GM18502 (cell line): ENCODE data around the gene OR8B2.
"Not testable (repeated sequence)": the region's sequence is repeated elsewhere in the genome, so short reads cannot be mapped to it uniquely, and the experiment has no call there.

Experiments used
- ATAC-seq: cut with Tn5 transposase; IDR thresholded peaks from one replicate; pipeline ENCODE4 v1.9.1; 2021; ENCODE audit warnings: mild to moderate bottlenecking; ENCODE audit not compliant: unreplicated experiment, poor library complexity

OR8B2 gene

GRCh38 chr11:124384399-124384798 is at the start of gene OR8B2:
Gene OR8B2 (minus strand): TSS chr11:124384499. CDS start chr11:124383343, 1,156 bp downstream.
- no peak for ATAC-seq

- ATAC-seq: no peak
Observed at GRCh38 chr11:124429599-124429998, 45.3 kb upstream of the OR8B2 start.

- no peak for ATAC-seq
Observed at GRCh38 chr11:124424384-124424921, 40.2 kb upstream of the OR8B2 start, which contains the start of gene OR8B4. Gene OR8B4 (minus strand): TSS chr11:124424871. CDS start chr11:124424871, 0 bp downstream.

- ATAC-seq: no peak
Observed at GRCh38 chr11:124421043-124421442, 36.7 kb upstream of the OR8B2 start.

- no peak for ATAC-seq
Observed at GRCh38 chr11:124415356-124415923, 31.1 kb upstream of the OR8B2 start.

GRCh38 chr11:124409906-124410305 is 25.6 kb upstream of the OR8B2 start:
- no peak for ATAC-seq

GRCh38 chr11:124405581-124405980 is 21.3 kb upstream of the OR8B2 start:
- ATAC-seq: no peak

- ATAC-seq: not testable (repeated sequence)
Observed at GRCh38 chr11:124403186-124403585, 18.9 kb upstream of the OR8B2 start.

- ATAC-seq: peak; percentile 93
Observed at GRCh38 chr11:124402326-124402922, 18.1 kb upstream of the OR8B2 start.

- no peak for ATAC-seq
Observed at GRCh38 chr11:124398924-124399323, 14.6 kb upstream of the OR8B2 start, which contains the start of gene OR8B3. Gene OR8B3 (minus strand): TSS chr11:124399024. CDS start chr11:124397351, 1,673 bp downstream.

GRCh38 chr11:124396847-124397246 is 12.5 kb upstream of the OR8B2 start:
- not testable (repeated sequence) for ATAC-seq

GRCh38 chr11:124394408-124394807 is 10.1 kb upstream of the OR8B2 start:
- no peak for ATAC-seq

- ATAC-seq: not testable (repeated sequence)
Observed at GRCh38 chr11:124382857-124383256, 1.4 kb downstream of the OR8B2 start.

GRCh38 chr11:124380585-124380984 is 3.7 kb downstream of the OR8B2 start:
- no peak for ATAC-seq

GRCh38 chr11:124376280-124376679 is 8.0 kb downstream of the OR8B2 start:
- ATAC-seq: no peak

- ATAC-seq: no peak
Observed at GRCh38 chr11:124359566-124359965, 24.7 kb downstream of the OR8B2 start.

- no peak for ATAC-seq
Observed at GRCh38 chr11:124346311-124346955, 37.9 kb downstream of the OR8B2 start.

GRCh38 chr11:124344346-124344745 is 40.0 kb downstream of the OR8B2 start:
- ATAC-seq: no peak

GRCh38 chr11:124340142-124340447 is 44.2 kb downstream of the OR8B2 start:
- ATAC-seq: no peak

GRCh38 chr11:124339396-124340141 is 44.7 kb downstream of the OR8B2 start:
- ATAC-seq: no peak
